ENCODE data around the gene MUC6.

The MUC6 gene

DNA sequence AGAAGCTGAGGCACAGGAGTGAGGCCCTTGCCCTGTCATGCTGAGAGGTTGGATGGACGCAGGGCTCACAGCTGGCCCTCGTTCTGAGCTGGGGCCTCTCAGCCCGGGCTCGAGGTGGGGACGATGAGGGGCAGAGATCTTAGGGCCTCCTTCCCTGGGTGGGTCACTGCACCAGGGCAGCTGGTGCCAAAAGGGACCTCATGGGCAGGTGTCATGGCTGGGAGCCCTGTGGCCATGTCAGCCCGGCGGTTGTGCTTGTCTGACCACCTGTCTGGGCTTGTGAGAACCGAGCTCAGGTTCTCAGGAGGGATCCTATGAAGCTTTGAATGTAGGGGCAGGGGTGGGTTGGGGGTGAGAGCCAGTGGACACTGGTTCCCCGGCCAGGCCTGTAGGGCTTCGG is 1.8 kb upstream of the MUC6 start:
- Histone ChIP-seq H3K36me3 (ENCODE audit: control insufficient read depth, insufficient read depth, low read length) (no peaks in the 10 kb centered on the region), H3K4me3 (replicated peaks; ENCODE audit: low read depth, low read length) (no peak overlapping the region), H3K27me3 (replicated peaks; ENCODE audit: control insufficient read depth, insufficient read depth, low read length) (no peaks in the 10 kb centered on the region; the same call in 1 of the 2 replicates)
- DNase-seq (ENCODE audit: extremely low read depth, insufficient read length): no peak
- TF ChIP-seq, protein P1, sequence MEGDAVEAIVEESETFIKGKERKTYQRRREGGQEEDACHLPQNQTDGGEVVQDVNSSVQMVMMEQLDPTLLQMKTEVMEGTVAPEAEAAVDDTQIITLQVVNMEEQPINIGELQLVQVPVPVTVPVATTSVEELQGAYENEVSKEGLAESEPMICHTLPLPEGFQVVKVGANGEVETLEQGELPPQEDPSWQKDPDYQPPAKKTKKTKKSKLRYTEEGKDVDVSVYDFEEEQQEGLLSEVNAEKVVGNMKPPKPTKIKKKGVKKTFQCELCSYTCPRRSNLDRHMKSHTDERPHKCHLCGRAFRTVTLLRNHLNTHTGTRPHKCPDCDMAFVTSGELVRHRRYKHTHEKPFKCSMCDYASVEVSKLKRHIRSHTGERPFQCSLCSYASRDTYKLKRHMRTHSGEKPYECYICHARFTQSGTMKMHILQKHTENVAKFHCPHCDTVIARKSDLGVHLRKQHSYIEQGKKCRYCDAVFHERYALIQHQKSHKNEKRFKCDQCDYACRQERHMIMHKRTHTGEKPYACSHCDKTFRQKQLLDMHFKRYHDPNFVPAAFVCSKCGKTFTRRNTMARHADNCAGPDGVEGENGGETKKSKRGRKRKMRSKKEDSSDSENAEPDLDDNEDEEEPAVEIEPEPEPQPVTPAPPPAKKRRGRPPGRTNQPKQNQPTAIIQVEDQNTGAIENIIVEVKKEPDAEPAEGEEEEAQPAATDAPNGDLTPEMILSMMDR (IDR thresholded peaks at IDR 0.05; ENCODE audit: insufficient read depth, low read length, poor library complexity, severe bottlenecking): no peak

DNA sequence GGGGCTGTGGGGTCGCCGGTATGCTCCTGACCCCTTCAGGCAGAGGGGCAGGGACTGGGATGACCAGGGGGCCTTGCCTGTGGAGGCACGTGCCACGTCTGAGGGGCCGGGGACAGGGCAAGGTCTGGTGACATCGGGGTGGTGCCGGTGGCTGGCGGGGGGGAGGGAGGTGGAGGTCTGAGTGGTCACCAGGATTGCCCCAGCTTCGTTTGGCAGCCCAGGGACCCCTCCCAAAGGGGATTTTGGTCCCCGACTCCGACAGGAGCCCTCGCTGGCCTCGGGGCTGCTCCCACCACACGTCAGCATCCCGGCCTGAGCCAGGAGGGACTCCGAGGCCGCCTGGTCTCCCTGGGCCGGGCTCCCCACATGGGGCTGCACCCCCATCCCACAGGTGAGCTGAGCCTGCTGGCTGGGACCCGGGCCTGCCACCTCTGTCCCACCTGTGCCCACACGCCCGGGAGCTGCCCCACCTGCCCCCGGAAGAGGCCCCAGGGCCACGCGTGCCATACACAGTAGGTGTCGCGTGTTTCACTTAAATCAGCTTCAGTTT is 1.1 kb upstream of the MUC6 start:
- TF ChIP-seq, protein P1 (IDR thresholded peaks at IDR 0.05; ENCODE audit: insufficient read depth, low read length, poor library complexity, severe bottlenecking): no peak
- H3K4me3 ChIP-seq (replicated peaks; ENCODE audit: low read depth, low read length): no peak overlapping the region
- no peak for DNase-seq (ENCODE audit: extremely low read depth, insufficient read length)
- H3K36me3 ChIP-seq (ENCODE audit: control insufficient read depth, insufficient read depth, low read length): no peaks in the 10 kb centered on the region
- H3K27me3 ChIP-seq (replicated peaks; ENCODE audit: control insufficient read depth, insufficient read depth, low read length): no peaks in the 10 kb centered on the region; the same call in 1 of the 2 replicates

GRCh38 chr11:1036931-1037330 is 413 bp upstream of the MUC6 start:
- no peak for DNase-seq (ENCODE audit: extremely low read depth, insufficient read length)
- Histone ChIP-seq H3K27me3 (replicated peaks; ENCODE audit: control insufficient read depth, insufficient read depth, low read length) (no peaks in the 10 kb centered on the region; the same call in 1 of the 2 replicates), H3K4me3 (replicated peaks; ENCODE audit: low read depth, low read length) (no peak overlapping the region), H3K36me3 (ENCODE audit: control insufficient read depth, insufficient read depth, low read length) (no peaks in the 10 kb centered on the region)
- TF ChIP-seq, protein P1 (IDR thresholded peaks at IDR 0.05; ENCODE audit: insufficient read depth, low read length, poor library complexity, severe bottlenecking): no peak

DNA sequence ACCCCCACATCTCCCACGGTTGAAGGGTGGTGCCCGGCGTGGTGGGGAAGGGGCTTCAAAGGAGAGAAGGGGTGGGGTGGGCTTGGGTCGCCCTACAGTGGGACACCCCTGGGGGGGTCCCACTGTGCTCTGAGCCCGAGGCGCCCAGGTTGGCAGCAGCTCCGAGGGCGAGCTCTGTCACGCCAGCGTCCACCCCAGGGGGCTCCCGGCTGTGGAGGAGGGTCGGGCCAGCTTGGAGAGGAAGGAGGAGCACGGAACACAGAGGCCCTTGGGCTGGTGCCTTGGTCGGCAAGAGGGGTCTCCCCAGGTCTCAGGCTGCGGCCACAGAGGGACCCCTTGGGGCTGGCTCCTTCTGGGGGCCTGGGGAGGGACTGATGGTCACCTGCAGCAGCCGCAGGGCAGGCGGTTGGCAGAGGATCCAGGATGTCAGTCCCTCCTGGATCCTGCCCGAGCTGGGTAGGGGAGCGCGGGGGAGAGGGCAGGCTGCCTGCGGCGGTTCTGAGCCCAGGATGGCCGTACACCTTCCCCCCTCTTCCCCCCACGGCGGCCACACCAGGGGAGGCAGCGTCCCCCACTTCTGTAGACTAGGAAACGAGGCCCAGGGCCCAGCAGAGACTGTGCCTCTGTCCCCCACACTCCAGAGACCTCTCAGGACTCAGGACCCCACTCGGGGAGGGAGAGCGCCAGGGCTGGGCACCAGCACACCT is 788 bp downstream of the MUC6 start:
- DNase-seq (ENCODE audit: extremely low read depth, insufficient read length): no peak
- TF ChIP-seq, protein P1 (IDR thresholded peaks at IDR 0.05; ENCODE audit: insufficient read depth, low read length, poor library complexity, severe bottlenecking): no peak
- Histone ChIP-seq H3K36me3 (ENCODE audit: control insufficient read depth, insufficient read depth, low read length) (no peaks in the 10 kb centered on the region), H3K27me3 (replicated peaks; ENCODE audit: control insufficient read depth, insufficient read depth, low read length) (no peaks in the 10 kb centered on the region; the same call in 1 of the 2 replicates), H3K4me3 (replicated peaks; ENCODE audit: low read depth, low read length) (no peak overlapping the region)

DNA sequence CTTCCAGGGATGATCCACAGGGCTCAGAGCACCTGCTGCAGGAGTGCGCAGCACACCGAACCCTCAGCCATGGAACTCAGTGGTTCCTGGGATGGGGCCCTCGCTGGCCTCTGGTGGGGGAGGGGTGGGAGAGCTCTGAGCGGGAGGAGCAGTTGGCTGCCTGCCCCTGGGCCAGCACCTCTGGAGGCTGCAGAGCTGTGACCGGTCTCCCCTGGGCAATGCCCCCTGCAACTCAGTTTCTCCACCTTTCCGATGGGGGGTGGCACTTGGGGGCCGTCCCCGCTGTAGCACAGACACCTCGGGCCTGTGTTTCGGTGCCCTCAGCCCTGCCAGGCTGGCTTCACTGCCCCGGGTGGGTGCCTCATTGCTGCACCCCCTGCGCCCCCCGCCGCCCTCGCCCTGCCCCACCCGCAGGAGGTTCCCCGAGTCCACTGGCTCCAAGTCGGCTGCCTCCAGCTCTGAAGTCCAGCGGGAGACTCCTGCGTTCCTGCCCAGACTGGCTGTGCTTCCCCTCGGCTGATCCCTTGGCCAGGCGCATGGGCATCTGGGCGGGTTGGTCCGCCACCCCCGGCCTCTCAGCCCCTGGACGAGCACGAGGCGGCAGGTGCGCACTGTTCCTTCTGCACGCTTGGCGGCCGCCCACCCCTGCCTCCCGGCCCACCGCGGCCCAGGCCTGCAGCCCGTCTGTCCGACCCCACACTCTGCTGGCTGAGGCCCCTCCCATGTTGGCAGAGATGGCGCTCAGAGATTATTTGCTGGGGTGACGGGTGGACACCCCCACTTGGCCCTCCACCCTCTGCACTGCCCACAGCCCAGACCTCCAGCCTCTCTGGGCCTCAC is 1.8 kb downstream of the MUC6 start:
- TF ChIP-seq, protein P1 (IDR thresholded peaks at IDR 0.05; ENCODE audit: insufficient read depth, low read length, poor library complexity, severe bottlenecking): no peak
- Histone ChIP-seq H3K4me3 (replicated peaks; ENCODE audit: low read depth, low read length) (no peak overlapping the region), H3K27me3 (replicated peaks; ENCODE audit: control insufficient read depth, insufficient read depth, low read length) (no peaks in the 10 kb centered on the region; the same call in 1 of the 2 replicates), H3K36me3 (ENCODE audit: control insufficient read depth, insufficient read depth, low read length) (no peaks in the 10 kb centered on the region)
- DNase-seq (ENCODE audit: extremely low read depth, insufficient read length): no peak

Data from GM06990 (cell line).